WTC11 (cell line): Measurements from ENCODE around the gene HPS5. TPM values are rescaled to one million over a fixed set of nuclear protein-coding genes. Genes with fewer than 3 reads are reported as not detected.
A peak's percentile ranks its signal among the peaks of the same experiment; 100 is the strongest.
"Not testable (repeated sequence)": the region's sequence is repeated elsewhere in the genome, so short reads cannot be mapped to it uniquely, and the experiment has no call there.

Experiments used
- ATAC-seq: fragments of 200-7000 bp; cut with Tn5 transposase; 2 replicates; pipeline ENCODE4 v1.10.0; 2021; ENCODE audit warnings: mild to moderate bottlenecking, moderate library complexity
- CTCF ChIA-PET: fragments of 300-600 bp; sonication (Branson Sonifier 250); formaldehyde crosslinking; loops from one replicate; lab custom pipeline; 2021; ENCODE audit warnings: antibody characterized with exemption; lab: Charles Lee
- POLR2A ChIA-PET: fragments of 350-600 bp; sonication (Branson Sonifier 250); formaldehyde crosslinking; loops from one replicate; lab custom pipeline; 2021; ENCODE audit warnings: antibody characterized with exemption; lab: Charles Lee
- DNase-seq: peaks from one replicate; pipeline ENCODE4 v3.0.0; 2021; ENCODE audit warnings: low spot score
- H3K27ac Mint-ChIP-seq: 2 replicates; pipeline ENCODE4 v1.8.0; 2021; ENCODE audit warnings: mixed read lengths
- H3K27me3 Mint-ChIP-seq: 2 replicates; pipeline ENCODE4 v1.8.0; 2021; ENCODE audit warnings: low read depth, mild to moderate bottlenecking, moderate library complexity, mixed read lengths
- H3K36me3 Mint-ChIP-seq: 2 replicates; pipeline ENCODE4 v1.8.0; 2021; ENCODE audit warnings: mixed read lengths
- H3K4me1 Mint-ChIP-seq: 2 replicates; pipeline ENCODE4 v1.8.0; 2022; ENCODE audit warnings: mixed read lengths
- H3K4me3 Mint-ChIP-seq: 2 replicates; pipeline ENCODE4 v1.8.0; 2021; ENCODE audit warnings: mild to moderate bottlenecking, moderate library complexity, mixed read lengths
- H3K9me3 Mint-ChIP-seq: 2 replicates; pipeline ENCODE4 v1.8.0; 2021; ENCODE audit warnings: mixed read lengths
- AFF4 ChIP-seq: sonication (generic); formaldehyde crosslinking; IDR thresholded peaks from 2 replicates; pipeline ENCODE4 v1.8.1; 2023; ENCODE audit warnings: mild to moderate bottlenecking, missing genetic modification reagents, borderline replicate concordance
- ATF1 ChIP-seq: sonication (generic); formaldehyde crosslinking; IDR thresholded peaks from 2 replicates; pipeline ENCODE4 v1.8.1; 2023; ENCODE audit warnings: mild to moderate bottlenecking, moderate library complexity, missing genetic modification reagents
- ATF3 ChIP-seq: sonication (generic); formaldehyde crosslinking; conservative IDR thresholded peaks from 2 replicates; pipeline ENCODE4 v1.8.1; 2022; ENCODE audit warnings: mild to moderate bottlenecking, missing genetic modification reagents
- E2F5 ChIP-seq: sonication (generic); formaldehyde crosslinking; IDR thresholded peaks from 2 replicates; pipeline ENCODE4 v1.8.1; 2022; ENCODE audit warnings: mild to moderate bottlenecking, moderate library complexity, missing genetic modification reagents
- ELF4 ChIP-seq: sonication (generic); formaldehyde crosslinking; IDR thresholded peaks from 2 replicates; pipeline ENCODE4 v1.8.1; 2022; ENCODE audit warnings: low read depth, mild to moderate bottlenecking, moderate library complexity, missing genetic modification reagents
- FOXK1 ChIP-seq: sonication (generic); formaldehyde crosslinking; IDR thresholded peaks from 2 replicates; pipeline ENCODE4 v1.8.0; 2022; ENCODE audit warnings: mild to moderate bottlenecking, moderate library complexity, missing genetic modification reagents
- JUN ChIP-seq: sonication (generic); formaldehyde crosslinking; IDR thresholded peaks from 2 replicates; pipeline ENCODE4 v1.8.0; 2023; ENCODE audit warnings: mild to moderate bottlenecking, missing genetic modification reagents
- MAX ChIP-seq: sonication (generic); formaldehyde crosslinking; IDR thresholded peaks from 2 replicates; pipeline ENCODE4 v1.8.0; 2022; ENCODE audit warnings: mild to moderate bottlenecking, missing genetic modification reagents
- MLX ChIP-seq: sonication (generic); formaldehyde crosslinking; IDR thresholded peaks from 2 replicates; pipeline ENCODE4 v1.8.1; 2023; ENCODE audit warnings: mild to moderate bottlenecking, missing genetic modification reagents, moderate library complexity
- NFYB ChIP-seq: sonication (generic); formaldehyde crosslinking; conservative IDR thresholded peaks from 2 replicates; pipeline ENCODE4 v1.8.0; 2022; ENCODE audit warnings: low read depth, missing genetic modification reagents
- NR1H2 ChIP-seq: sonication (generic); formaldehyde crosslinking; IDR thresholded peaks from 2 replicates; pipeline ENCODE4 v1.9.0; 2021; ENCODE audit warnings: mild to moderate bottlenecking, moderate library complexity, missing genetic modification reagents
- SMAD3 ChIP-seq: sonication (generic); formaldehyde crosslinking; IDR thresholded peaks from 2 replicates; pipeline ENCODE4 v1.8.0; 2022; ENCODE audit warnings: missing genetic modification reagents, mild to moderate bottlenecking, borderline replicate concordance
- SMAD4 ChIP-seq: sonication (generic); formaldehyde crosslinking; IDR thresholded peaks from 2 replicates; pipeline ENCODE4 v1.8.0; 2022; ENCODE audit warnings: mild to moderate bottlenecking, missing genetic modification reagents
- SP1 ChIP-seq: sonication (generic); formaldehyde crosslinking; conservative IDR thresholded peaks from 2 replicates; pipeline ENCODE4 v1.8.1; 2022; ENCODE audit warnings: missing genetic modification reagents
- ZBTB43 ChIP-seq: sonication (generic); formaldehyde crosslinking; IDR thresholded peaks from 2 replicates; pipeline ENCODE4 v1.8.1; 2023; ENCODE audit warnings: mild to moderate bottlenecking, missing genetic modification reagents
- ZNF232 ChIP-seq: sonication (generic); formaldehyde crosslinking; IDR thresholded peaks from 2 replicates; pipeline ENCODE4 v1.8.0; 2022; ENCODE audit warnings: mild to moderate bottlenecking, missing genetic modification reagents
- ZNF263 ChIP-seq: sonication (generic); formaldehyde crosslinking; IDR thresholded peaks from 2 replicates; pipeline ENCODE4 v1.8.1; 2022; ENCODE audit warnings: low read depth, mild to moderate bottlenecking, moderate library complexity, missing genetic modification reagents
- ZNF423 ChIP-seq: fragments of 250-450 bp; sonication (Bioruptor Pico); IDR thresholded peaks from 2 replicates; pipeline ENCODE4 v2.1.2; 2022; ENCODE audit warnings: mild to moderate bottlenecking, moderate library complexity
- total RNA-seq: library from RNA; stranded (reverse); gene quantifications from 3 replicates; pipeline ENCODE4 v1.2.3, GENCODE V29; 2021
- TF ChIP-seq, protein P1 (sequence below): fragments of 250-450 bp; sonication (Bioruptor Pico); IDR thresholded peaks from 2 replicates; pipeline ENCODE4 v1.8.0; 2021; ENCODE audit warnings: mild to moderate bottlenecking
- TF ChIP-seq, protein P2 (sequence below): sonication (generic); formaldehyde crosslinking; IDR thresholded peaks from 2 replicates; pipeline ENCODE4 v1.8.0; 2023; ENCODE audit warnings: mild to moderate bottlenecking, missing genetic modification reagents

HPS5 gene
- total RNA-seq, 1 experiment from 2014 or later, result 14.9 TPM

DNA sequence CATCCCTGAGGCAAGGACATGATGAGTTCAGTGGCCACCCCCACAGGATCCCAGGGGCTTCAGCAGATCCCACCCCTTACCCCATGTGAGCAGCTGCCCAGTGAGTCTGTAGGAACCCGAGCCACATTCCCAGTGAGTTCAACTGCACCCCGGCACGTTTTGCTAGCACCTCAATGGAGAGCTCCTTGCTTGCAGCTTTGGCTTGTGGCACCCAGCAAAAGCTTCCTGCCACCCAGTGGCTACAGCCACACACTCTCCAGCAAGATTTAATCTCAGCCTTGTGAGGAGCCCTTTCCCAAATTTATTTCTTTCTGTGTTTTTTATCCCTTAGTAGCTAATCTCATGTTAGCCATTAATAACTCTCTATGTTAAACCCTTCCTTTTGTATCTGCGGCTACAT is 51.8 kb downstream of the HPS5 start:
- ATAC-seq, result peak; percentile 22
- H3K36me3 Mint-ChIP-seq, result peaks cover 1% of the 10 kb centered on the region
- H3K4me1 Mint-ChIP-seq, result no peaks in the 10 kb centered on the region
- ChIA-PET POLR2A (interaction anchor here (1.0 kb wide), 1 partner anchor 27 kb away, joined by 3 read pairs; no protein-coding TSS in a partner anchor), CTCF (interaction anchor here (0.9 to 2.3 kb wide), 6 partner anchors 21 to 155 kb away, joined by 3 to 40 read pairs (median 4); partner anchors contain the start of gene SAA2)
- no peak overlapping the region for H3K4me3 Mint-ChIP-seq
- H3K27me3 Mint-ChIP-seq, result no peaks in the 10 kb centered on the region
- no peak overlapping the region for H3K27ac Mint-ChIP-seq
- H3K9me3 Mint-ChIP-seq, result peaks cover under 1% of the 10 kb centered on the region; the same call in 1 of the 2 replicates
- TF ChIP-seq ZBTB43 (no peak), ZNF423 (CRISPR knock-in tag) (no peak), E2F5 (no peak), NR1H2 (CRISPR knock-in tag) (no peak), ZNF263 (CRISPR knock-in tag) (no peak), NFYB (no peak), ATF1 (CRISPR knock-in tag) (no peak), SMAD4 (CRISPR knock-in tag) (no peak), FOXK1 (no peak), MLX (CRISPR knock-in tag) (no peak), ELF4 (no peak), JUN (CRISPR knock-in tag) (no peak), AFF4 (CRISPR knock-in tag) (no peak), ATF3 (no peak), ZNF232 (CRISPR knock-in tag) (no peak), MAX (CRISPR knock-in tag) (no peak), SMAD3 (CRISPR knock-in tag) (no peak), SP1 (CRISPR knock-in tag) (no peak)
- TF ChIP-seq, protein P1, sequence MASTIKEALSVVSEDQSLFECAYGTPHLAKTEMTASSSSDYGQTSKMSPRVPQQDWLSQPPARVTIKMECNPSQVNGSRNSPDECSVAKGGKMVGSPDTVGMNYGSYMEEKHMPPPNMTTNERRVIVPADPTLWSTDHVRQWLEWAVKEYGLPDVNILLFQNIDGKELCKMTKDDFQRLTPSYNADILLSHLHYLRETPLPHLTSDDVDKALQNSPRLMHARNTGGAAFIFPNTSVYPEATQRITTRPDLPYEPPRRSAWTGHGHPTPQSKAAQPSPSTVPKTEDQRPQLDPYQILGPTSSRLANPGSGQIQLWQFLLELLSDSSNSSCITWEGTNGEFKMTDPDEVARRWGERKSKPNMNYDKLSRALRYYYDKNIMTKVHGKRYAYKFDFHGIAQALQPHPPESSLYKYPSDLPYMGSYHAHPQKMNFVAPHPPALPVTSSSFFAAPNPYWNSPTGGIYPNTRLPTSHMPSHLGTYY (CRISPR knock-in tag), result no peak
- TF ChIP-seq, protein P2, sequence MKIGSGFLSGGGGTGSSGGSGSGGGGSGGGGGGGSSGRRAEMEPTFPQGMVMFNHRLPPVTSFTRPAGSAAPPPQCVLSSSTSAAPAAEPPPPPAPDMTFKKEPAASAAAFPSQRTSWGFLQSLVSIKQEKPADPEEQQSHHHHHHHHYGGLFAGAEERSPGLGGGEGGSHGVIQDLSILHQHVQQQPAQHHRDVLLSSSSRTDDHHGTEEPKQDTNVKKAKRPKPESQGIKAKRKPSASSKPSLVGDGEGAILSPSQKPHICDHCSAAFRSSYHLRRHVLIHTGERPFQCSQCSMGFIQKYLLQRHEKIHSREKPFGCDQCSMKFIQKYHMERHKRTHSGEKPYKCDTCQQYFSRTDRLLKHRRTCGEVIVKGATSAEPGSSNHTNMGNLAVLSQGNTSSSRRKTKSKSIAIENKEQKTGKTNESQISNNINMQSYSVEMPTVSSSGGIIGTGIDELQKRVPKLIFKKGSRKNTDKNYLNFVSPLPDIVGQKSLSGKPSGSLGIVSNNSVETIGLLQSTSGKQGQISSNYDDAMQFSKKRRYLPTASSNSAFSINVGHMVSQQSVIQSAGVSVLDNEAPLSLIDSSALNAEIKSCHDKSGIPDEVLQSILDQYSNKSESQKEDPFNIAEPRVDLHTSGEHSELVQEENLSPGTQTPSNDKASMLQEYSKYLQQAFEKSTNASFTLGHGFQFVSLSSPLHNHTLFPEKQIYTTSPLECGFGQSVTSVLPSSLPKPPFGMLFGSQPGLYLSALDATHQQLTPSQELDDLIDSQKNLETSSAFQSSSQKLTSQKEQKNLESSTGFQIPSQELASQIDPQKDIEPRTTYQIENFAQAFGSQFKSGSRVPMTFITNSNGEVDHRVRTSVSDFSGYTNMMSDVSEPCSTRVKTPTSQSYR (CRISPR knock-in tag), result no peak
- DNase-seq, result no peak

- H3K27me3 Mint-ChIP-seq, DNase-seq, H3K9me3 Mint-ChIP-seq, POLR2A ChIA-PET, H3K36me3 Mint-ChIP-seq, H3K4me1 Mint-ChIP-seq, H3K27ac Mint-ChIP-seq, H3K4me3 Mint-ChIP-seq: not testable (repeated sequence)
- CTCF ChIA-PET, result interaction anchor here (0.7 to 2.3 kb wide), 3 partner anchors 25 to 154 kb away, joined by 6 to 40 read pairs (median 10); no protein-coding TSS in a partner anchor
- ATAC-seq, result peak; percentile 54
Observed at GRCh38 chr11:18269252-18269651, 52.7 kb downstream of the HPS5 start.

- H3K9me3 Mint-ChIP-seq, CTCF ChIA-PET, H3K4me3 Mint-ChIP-seq, ATAC-seq, H3K27ac Mint-ChIP-seq, H3K27me3 Mint-ChIP-seq, DNase-seq, H3K36me3 Mint-ChIP-seq, H3K4me1 Mint-ChIP-seq, POLR2A ChIA-PET: not testable (repeated sequence)
Observed at GRCh38 chr11:18267335-18268133, 54.4 kb downstream of the HPS5 start.
